Stomach (tissue), 4 donors: Measurements from ENCODE around the gene CERKL.

Experiments used
- CTCF ChIP-seq, 7 experiments: fragments of 450-650 bp in 4 of 7; fragments of 200-600 bp in 3 of 7; sonication (generic) in 3 of 7; IDR thresholded peaks; one replicate each; pipeline ENCODE4 v1.5.1; 2016 to 2019; ENCODE audit warnings: antibody characterized with exemption in 7 of 7, control low read depth in 2 of 7, mild to moderate bottlenecking in 1 of 7
- EP300 ChIP-seq: sonication (generic); formaldehyde crosslinking; IDR thresholded peaks from one replicate; pipeline ENCODE4 v1.6.1; 2017; ENCODE audit warnings: antibody characterized with exemption
- POLR2A ChIP-seq, 4 donors: fragments of 450-650 bp; IDR thresholded peaks; one replicate each; pipeline ENCODE4 v1.6.1; 2016; ENCODE audit warnings: antibody characterized with exemption in 4 of 4, control low read depth in 2 of 4, mild to moderate bottlenecking in 1 of 4, moderate library complexity in 1 of 4
- POLR2AphosphoS5 ChIP-seq, 3 donors: sonication (generic); formaldehyde crosslinking; IDR thresholded peaks; one replicate each; pipeline ENCODE4 v1.6.1; 2016; ENCODE audit warnings: antibody characterized with exemption in 3 of 3

GRCh38 chr2:181672255-181673008 lies 15.5 kb upstream of the CERKL start:
- TF ChIP-seq CTCF (IDR thresholded peaks at IDR 0.05), result no peak
- TF ChIP-seq POLR2A (IDR thresholded peaks at IDR 0.05), result no peak
- TF ChIP-seq POLR2AphosphoS5 (IDR thresholded peaks at IDR 0.05), result no peak
- TF ChIP-seq EP300, result no peak
